Muscle of leg (tissue), 11 donors: Measurements from ENCODE around the gene FAM168B. TPM values are rescaled to one million over a fixed set of nuclear protein-coding genes. Genes with fewer than 3 reads are reported as not detected.

Source experiments
- DNase-seq: peaks from one replicate; pipeline ENCODE4 v3.0.0; 2013
- H3K27ac ChIP-seq: one replicate; pipeline ENCODE4 v1.5.1; 2013; ENCODE audit warnings: mild to moderate bottlenecking, low read length, control low read depth
- H3K27me3 ChIP-seq: one replicate; pipeline ENCODE4 v1.6.1; 2013; ENCODE audit warnings: low read length; ENCODE audit not compliant: control insufficient read depth, insufficient read depth
- H3K36me3 ChIP-seq: one replicate; pipeline ENCODE4 v1.6.1; 2013; ENCODE audit warnings: low read length; ENCODE audit not compliant: control insufficient read depth, insufficient read depth
- H3K4me1 ChIP-seq: one replicate; pipeline ENCODE4 v1.6.1; 2013; ENCODE audit warnings: low read length; ENCODE audit not compliant: control insufficient read depth, insufficient read depth
- H3K4me3 ChIP-seq: one replicate; pipeline ENCODE4 v1.5.1; 2013; ENCODE audit warnings: low read length, control low read depth
- H3K9me3 ChIP-seq: replicated peaks from 2 replicates; pipeline ENCODE4 v1.6.1; 2013; ENCODE audit warnings: low read depth, low read length; ENCODE audit not compliant: control insufficient read depth
- WGBS: methylation state at CpG from one replicate; pipeline ENCODE4 v1.1.5; 2013; ENCODE audit warnings: missing lambda C conversion rate; ENCODE audit not compliant: insufficient coverage; 5-methylcytosine and 5-hydroxymethylcytosine counted together
- polyA plus RNA-seq, 8 donors: library from polyadenylated mRNA; unstranded; fragments of 120-200 nt; gene quantifications; one replicate each; pipeline versions ENCODE4 v1.2.1 to v1.2.3, GENCODE V29; 2013; ENCODE audit warnings: inconsistent platforms in 1 of 8, low replicate concordance in 1 of 8; ENCODE audit not compliant: insufficient read length in 8 of 8, insufficient read depth in 1 of 8
- total RNA-seq: library from RNA; stranded (reverse); fragments of 120-200 nt; gene quantifications from one replicate; pipeline ENCODE4 v1.2.4, GENCODE V29; 2013

FAM168B gene
- total and polyA plus RNA-seq, 9 donors, result 45.8 to 83.5 (median 73.8) TPM

GRCh38 chr2:131026919-131027318 lies 66.3 kb downstream of the FAM168B start:
- H3K4me3 ChIP-seq, result no peak overlapping the region
- no peaks in the 10 kb centered on the region for H3K27me3 ChIP-seq
- no peaks in the 10 kb centered on the region for H3K9me3 ChIP-seq
- no peak for DNase-seq
- WGBS, result 58% methylated on average over 2 of the region's 5 CpGs
- no peaks in the 10 kb centered on the region for H3K36me3 ChIP-seq
- H3K4me1 ChIP-seq, result no peaks in the 10 kb centered on the region
- no peak overlapping the region for H3K27ac ChIP-seq

GRCh38 chr2:131023758-131024157 lies 69.5 kb downstream of the FAM168B start:
- H3K4me3 ChIP-seq, result no peak overlapping the region
- no peaks in the 10 kb centered on the region for H3K9me3 ChIP-seq
- H3K27me3 ChIP-seq, result no peaks in the 10 kb centered on the region
- WGBS, result no CpG with 5 or more reads among the region's 1 CpG
- no peaks in the 10 kb centered on the region for H3K4me1 ChIP-seq
- H3K36me3 ChIP-seq, result no peaks in the 10 kb centered on the region
- H3K27ac ChIP-seq, result no peak overlapping the region
- no peak for DNase-seq

- no peaks in the 10 kb centered on the region for H3K36me3 ChIP-seq
- DNase-seq, result no peak
- no peaks in the 10 kb centered on the region for H3K9me3 ChIP-seq
- H3K4me3 ChIP-seq, result no peak overlapping the region
- no peaks in the 10 kb centered on the region for H3K4me1 ChIP-seq
- no CpG with 5 or more reads among the region's 1 CpG for WGBS
- H3K27me3 ChIP-seq, result no peaks in the 10 kb centered on the region
- no peak overlapping the region for H3K27ac ChIP-seq
These were observed 70.5 kb downstream of the FAM168B start for GRCh38 chr2:131022731-131023130.

GRCh38 chr2:131016826-131017741 lies 76.2 kb downstream of the FAM168B start:
- H3K27ac ChIP-seq, result no peak overlapping the region
- WGBS, result 27% methylated on average over 3 of the region's 8 CpGs
- peaks cover under 1% of the 10 kb centered on the region for H3K27me3 ChIP-seq
- no peaks in the 10 kb centered on the region for H3K36me3 ChIP-seq
- peak; percentile 66 for DNase-seq
- H3K4me3 ChIP-seq, result no peak overlapping the region
- H3K9me3 ChIP-seq, result no peaks in the 10 kb centered on the region
- H3K4me1 ChIP-seq, result peaks cover 3% of the 10 kb centered on the region

- peaks cover 2% of the 10 kb centered on the region for H3K27me3 ChIP-seq
- H3K36me3 ChIP-seq, result no peaks in the 10 kb centered on the region
- H3K4me3 ChIP-seq, result no peak overlapping the region
- DNase-seq, result no peak
- WGBS, result 85% methylated on average over 11 of the region's 11 CpGs
- no peak overlapping the region for H3K27ac ChIP-seq
- H3K4me1 ChIP-seq, result peaks cover 3% of the 10 kb centered on the region
- H3K9me3 ChIP-seq, result no peaks in the 10 kb centered on the region
These were observed 77.5 kb downstream of the FAM168B start for GRCh38 chr2:131015764-131016163.

GRCh38 chr2:131014141-131014540 lies 79.1 kb downstream of the FAM168B start:
- Histone ChIP-seq H3K36me3 (no peaks in the 10 kb centered on the region), H3K9me3 (no peaks in the 10 kb centered on the region), H3K4me1 (peaks cover 3% of the 10 kb centered on the region), H3K4me3 (no peak overlapping the region), H3K27me3 (peaks cover 4% of the 10 kb centered on the region), H3K27ac (no peak overlapping the region)
- DNase-seq, result no peak

- H3K4me1 ChIP-seq, result no peaks in the 10 kb centered on the region
- no peak overlapping the region for H3K4me3 ChIP-seq
- no peaks in the 10 kb centered on the region for H3K9me3 ChIP-seq
- H3K36me3 ChIP-seq, result no peaks in the 10 kb centered on the region
- DNase-seq, result no peak
- WGBS, result 47% methylated on average over 6 of the region's 7 CpGs
- H3K27ac ChIP-seq, result no peak overlapping the region
- H3K27me3 ChIP-seq, result peaks cover 7% of the 10 kb centered on the region
These were observed 81.8 kb downstream of the FAM168B start for GRCh38 chr2:131011486-131011885.

GRCh38 chr2:131010566-131010965 lies 82.7 kb downstream of the FAM168B start:
- H3K4me3 ChIP-seq, result no peak overlapping the region
- 71% methylated on average over 4 of the region's 4 CpGs for WGBS
- DNase-seq, result no peak
- no peaks in the 10 kb centered on the region for H3K9me3 ChIP-seq
- peaks cover 7% of the 10 kb centered on the region for H3K27me3 ChIP-seq
- no peak overlapping the region for H3K27ac ChIP-seq
- no peaks in the 10 kb centered on the region for H3K36me3 ChIP-seq
- no peaks in the 10 kb centered on the region for H3K4me1 ChIP-seq

GRCh38 chr2:131009713-131010475 lies 83.4 kb downstream of the FAM168B start:
- no peak for DNase-seq
- Histone ChIP-seq H3K36me3 (no peaks in the 10 kb centered on the region), H3K27me3 (peaks cover 7% of the 10 kb centered on the region), H3K4me1 (no peaks in the 10 kb centered on the region), H3K27ac (no peak overlapping the region), H3K4me3 (no peak overlapping the region), H3K9me3 (no peaks in the 10 kb centered on the region)
- 86% methylated on average over 1 of the region's 6 CpGs for WGBS

- Histone ChIP-seq H3K36me3 (no peaks in the 10 kb centered on the region), H3K27ac (no peak overlapping the region), H3K27me3 (peaks cover 7% of the 10 kb centered on the region), H3K4me3 (no peak overlapping the region), H3K4me1 (peaks cover 2% of the 10 kb centered on the region), H3K9me3 (no peaks in the 10 kb centered on the region)
- no CpG with 5 or more reads among the region's 1 CpG for whole genome bisulfite sequencing
- DNase-seq, result no peak
These were observed 84.3 kb downstream of the FAM168B start for GRCh38 chr2:131008967-131009366.
